NCI-H748 treated with DMSO at 0.1 percent for 48 hours (cell line): ENCODE results near the gene PSD.

ENCODE experiments used
- DNase-seq: peaks from one replicate; lab custom pipeline; 2025; lab: John Stamatoyannopoulos, UW

Gene PSD

GRCh38 chr10:102438374-102438773 lies 19.8 kb upstream of the PSD start:
- no peak for DNase-seq

GRCh38 chr10:102437515-102437914 lies 18.9 kb upstream of the PSD start:
- no peak for DNase-seq

- DNase-seq = no peak
Observed at GRCh38 chr10:102436312-102436711, 17.7 kb upstream of the PSD start.

GRCh38 chr10:102435529-102436233 lies 17.1 kb upstream of the PSD start:
- DNase-seq = no peak

- DNase-seq = no peak
Observed at GRCh38 chr10:102435133-102435497, 16.5 kb upstream of the PSD start.

- DNase-seq = no peak
Observed at GRCh38 chr10:102434394-102435132, 16.0 kb upstream of the PSD start.

GRCh38 chr10:102433619-102434046 lies 15.0 kb upstream of the PSD start:
- DNase-seq = no peak

GRCh38 chr10:102432162-102432950 lies 13.8 kb upstream of the PSD start, which contains the start of gene CUEDC2:
CUEDC2 (minus strand) TSS chr10:102432574; CDS start chr10:102425188, 7,386 bp downstream.
- peak; percentile 89 for DNase-seq

GRCh38 chr10:102431452-102432124 lies 13.0 kb upstream of the PSD start:
- DNase-seq = no peak

- no peak for DNase-seq
Observed at GRCh38 chr10:102429468-102429867, 10.9 kb upstream of the PSD start.

- no peak for DNase-seq
Observed at GRCh38 chr10:102426803-102427287, 8.3 kb upstream of the PSD start.

- no peak for DNase-seq
Observed at GRCh38 chr10:102425444-102425843, 6.9 kb upstream of the PSD start.

- no peak for DNase-seq
Observed at GRCh38 chr10:102424916-102425315, 6.3 kb upstream of the PSD start.

GRCh38 chr10:102424145-102424544 lies 5.6 kb upstream of the PSD start:
- no peak for DNase-seq

GRCh38 chr10:102423372-102423968 lies 4.9 kb upstream of the PSD start:
- DNase-seq = no peak

- DNase-seq = peak; percentile 5
Observed at GRCh38 chr10:102422545-102423129, 4.1 kb upstream of the PSD start.

GRCh38 chr10:102421757-102422512 lies 3.4 kb upstream of the PSD start:
- DNase-seq = peak; percentile 1

- no peak for DNase-seq
Observed at GRCh38 chr10:102421507-102421756, 2.8 kb upstream of the PSD start.

GRCh38 chr10:102420714-102421506 lies 2.3 kb upstream of the PSD start, which contains the start of gene FBXL15:
FBXL15 (plus strand) TSS chr10:102420836; CDS start chr10:102421130, 294 bp downstream.
- peak; percentile 82 for DNase-seq
